ENCODE results near the gene TDRKH. TPM values are rescaled to one million over a fixed set of nuclear protein-coding genes. Genes with fewer than 3 reads are reported as not detected.
"Not testable (repeated sequence)": the region's sequence is repeated elsewhere in the genome, so short reads cannot be mapped to it uniquely, and the experiment has no call there.

Gene TDRKH
- total RNA-seq, 5 donors from 2014 or later (not counting 1 experiment from before 2014, with no cell fraction given), result 9.6 to 26.3 (median 22.1) TPM

DNA sequence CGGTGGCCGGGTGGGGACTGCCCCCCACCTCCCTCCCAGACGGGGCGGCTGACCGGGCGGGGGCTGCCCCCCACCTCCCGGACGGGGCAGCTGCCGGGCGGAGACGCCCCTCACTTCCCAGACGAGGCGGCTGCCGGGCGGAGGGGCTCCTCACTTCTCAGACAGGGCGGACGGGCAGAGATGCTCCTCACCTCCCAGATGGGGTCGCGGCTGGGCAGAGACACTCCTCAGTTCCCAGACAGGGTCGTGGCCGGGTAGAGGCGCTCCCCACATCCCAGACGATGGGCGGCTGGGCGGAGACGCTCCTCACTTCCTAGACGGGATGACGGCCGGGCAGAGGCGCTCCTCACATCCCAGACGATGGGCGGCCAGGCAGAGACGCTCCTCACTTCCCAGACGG is 21.0 kb downstream of the TDRKH start:
- H3K36me3 Mint-ChIP-seq; ATAC-seq (replicated peaks in 1 of 4); H3K27me3 ChIP-seq (replicated peaks in 1 of 2; ENCODE audit: control insufficient read depth in 2 of 2, extremely low read depth in 1 of 2, insufficient read depth in 2 of 2, low read length in 1 of 2); H3K4me3 Mint-ChIP-seq; H3K9me3 Mint-ChIP-seq; H3K4me1 Mint-ChIP-seq; H3K9me3 ChIP-seq; H3K27me3 Mint-ChIP-seq; H3K4me3 ChIP-seq (ENCODE audit: control insufficient read depth in 1 of 2, extremely low read depth in 1 of 2, low read length in 1 of 2); DNase-seq; POLR2A ChIA-PET; H3K27ac ChIP-seq (ENCODE audit: low read length); CTCF ChIA-PET; H3K4me1 ChIP-seq (ENCODE audit: control insufficient read depth in 1 of 2, extremely low read depth in 1 of 2, insufficient read depth in 2 of 2, low read length in 2 of 2); H3K27ac Mint-ChIP-seq: not testable (repeated sequence)
- H3K36me3 ChIP-seq (ENCODE audit: control insufficient read depth in 2 of 2, extremely low read depth in 1 of 2, insufficient read depth in 1 of 2, low read length in 1 of 2), result peaks cover 0 to 10% of the 10 kb centered on the region in 2 donors
- 97% methylated on average over 7 of the region's 34 CpGs for WGBS (ENCODE audit: insufficient coverage)

DNA sequence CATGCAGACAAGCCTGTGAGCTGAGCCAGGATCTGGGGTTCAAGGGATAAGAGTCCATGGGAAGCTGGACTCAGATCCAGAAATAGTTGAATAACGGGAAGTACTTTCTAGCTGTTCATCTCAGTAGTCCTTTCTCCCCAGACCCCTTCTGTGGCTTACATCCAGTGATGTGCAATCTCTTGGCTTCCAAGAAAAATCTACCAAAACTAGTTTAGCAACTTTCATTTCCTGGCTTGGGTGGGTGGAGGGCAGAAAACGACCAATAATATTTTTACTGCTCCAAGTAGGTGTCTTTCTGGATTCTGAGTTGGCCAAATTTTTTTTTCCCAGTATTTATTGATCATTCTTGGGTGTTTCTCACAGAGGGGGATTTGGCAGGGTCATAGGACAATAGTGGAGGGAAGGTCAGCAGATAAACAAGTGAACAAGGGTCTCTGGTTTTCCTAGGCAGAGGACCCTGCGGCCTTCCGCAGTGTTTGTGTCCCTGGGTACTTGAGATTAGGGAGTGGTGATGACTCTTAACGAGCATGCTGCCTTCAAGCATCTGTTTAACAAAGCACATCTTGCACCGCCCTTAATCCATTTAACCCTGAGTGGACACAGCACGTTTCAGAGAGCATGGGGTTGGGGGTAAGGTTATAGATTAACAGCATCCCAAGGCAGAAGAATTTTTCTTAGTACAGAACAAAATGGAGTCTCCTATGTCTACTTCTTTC is 21.8 kb downstream of the TDRKH start:
- DNase-seq; H3K36me3 Mint-ChIP-seq; H3K9me3 Mint-ChIP-seq; H3K27ac ChIP-seq (ENCODE audit: low read length); H3K4me3 Mint-ChIP-seq; H3K27me3 Mint-ChIP-seq; H3K27me3 ChIP-seq (replicated peaks in 1 of 2; ENCODE audit: control insufficient read depth in 2 of 2, extremely low read depth in 1 of 2, insufficient read depth in 2 of 2, low read length in 1 of 2); ATAC-seq (replicated peaks in 1 of 4); POLR2A ChIA-PET; H3K36me3 ChIP-seq (ENCODE audit: control insufficient read depth in 2 of 2, extremely low read depth in 1 of 2, insufficient read depth in 1 of 2, low read length in 1 of 2); H3K4me1 ChIP-seq (ENCODE audit: control insufficient read depth in 1 of 2, extremely low read depth in 1 of 2, insufficient read depth in 2 of 2, low read length in 2 of 2); H3K27ac Mint-ChIP-seq; H3K9me3 ChIP-seq; H3K4me3 ChIP-seq (ENCODE audit: control insufficient read depth in 1 of 2, extremely low read depth in 1 of 2, low read length in 1 of 2): not testable (repeated sequence)
- peaks cover 11 to 14% (median 11%) of the 10 kb centered on the region in 3 donors for H3K4me1 Mint-ChIP-seq
- CTCF ChIA-PET, result interaction anchor here (0.5 to 0.6 kb wide), 2 partner anchors 284 to 519 kb away, joined by 3 to 4 read pairs; no protein-coding TSS in a partner anchor
- WGBS (ENCODE audit: insufficient coverage), result 67% methylated on average over 1 of the region's 7 CpGs

DNA sequence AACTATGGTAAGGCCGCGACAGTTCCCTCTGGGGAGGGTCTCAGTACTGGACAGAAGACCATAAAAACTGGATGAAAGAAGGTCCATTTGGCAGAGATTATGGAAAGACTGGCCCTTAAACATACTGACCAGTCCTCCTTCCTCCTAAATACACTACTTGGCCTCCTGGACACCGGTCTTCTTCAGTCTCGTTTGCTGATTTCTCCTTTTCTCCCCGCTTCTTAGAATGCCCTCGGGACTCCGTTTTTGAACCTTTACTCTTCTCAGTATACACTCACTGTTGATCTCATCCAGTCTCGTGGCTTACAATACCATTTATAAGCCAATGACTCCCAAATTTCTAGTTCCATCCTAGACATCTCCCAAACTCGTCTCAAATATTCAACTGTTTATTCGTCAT is 26.3 kb downstream of the TDRKH start:
- peak overlapping the region; percentile 86 for H3K27ac ChIP-seq (ENCODE audit: low read length)
- ATAC-seq (replicated peaks in 1 of 4) (peak in 1 of 4 experiments; percentile 2), DNase-seq (no peak)
- peaks cover 10 to 11% of the 10 kb centered on the region in 2 experiments for H3K4me1 ChIP-seq (ENCODE audit: control insufficient read depth in 1 of 2, extremely low read depth in 1 of 2, insufficient read depth in 2 of 2, low read length in 2 of 2)
- peak overlapping the region; percentile 71 to 79 for H3K4me3 ChIP-seq (ENCODE audit: control insufficient read depth in 1 of 2, extremely low read depth in 1 of 2, low read length in 1 of 2)
- Mint-ChIP-seq H3K4me3 (peak overlapping the region; percentile 89 to 92 (median 90)), H3K27me3 (no peaks in the 10 kb centered on the region), H3K9me3 (no peaks in the 10 kb centered on the region), H3K4me1 (peaks cover 19 to 24% (median 21%) of the 10 kb centered on the region in 3 donors), H3K36me3 (peaks cover 26% of the 10 kb centered on the region), H3K27ac (peak overlapping the region; percentile 90 to 99)
- no peaks in the 10 kb centered on the region for H3K9me3 ChIP-seq
- ChIA-PET CTCF (interaction anchor here (0.6 to 2.6 kb wide), 4 partner anchors 26 to 692 kb away, joined by 3 to 9 read pairs (median 6); partner anchors contain the start of gene TDRKH (in 1 of the 2)), POLR2A (interaction anchor here (0.6 to 0.8 kb wide), 3 partner anchors 25 to 136 kb away, joined by 3 to 5 read pairs (median 3); no protein-coding TSS in a partner anchor)
- H3K36me3 ChIP-seq (ENCODE audit: control insufficient read depth in 2 of 2, extremely low read depth in 1 of 2, insufficient read depth in 1 of 2, low read length in 1 of 2), result peaks cover 4 to 27% of the 10 kb centered on the region in 2 donors
- 75% methylated on average over 9 of the region's 10 CpGs for WGBS (ENCODE audit: insufficient coverage)
- H3K27me3 ChIP-seq (replicated peaks in 1 of 2; ENCODE audit: control insufficient read depth in 2 of 2, extremely low read depth in 1 of 2, insufficient read depth in 2 of 2, low read length in 1 of 2), result no peaks in the 10 kb centered on the region

DNA sequence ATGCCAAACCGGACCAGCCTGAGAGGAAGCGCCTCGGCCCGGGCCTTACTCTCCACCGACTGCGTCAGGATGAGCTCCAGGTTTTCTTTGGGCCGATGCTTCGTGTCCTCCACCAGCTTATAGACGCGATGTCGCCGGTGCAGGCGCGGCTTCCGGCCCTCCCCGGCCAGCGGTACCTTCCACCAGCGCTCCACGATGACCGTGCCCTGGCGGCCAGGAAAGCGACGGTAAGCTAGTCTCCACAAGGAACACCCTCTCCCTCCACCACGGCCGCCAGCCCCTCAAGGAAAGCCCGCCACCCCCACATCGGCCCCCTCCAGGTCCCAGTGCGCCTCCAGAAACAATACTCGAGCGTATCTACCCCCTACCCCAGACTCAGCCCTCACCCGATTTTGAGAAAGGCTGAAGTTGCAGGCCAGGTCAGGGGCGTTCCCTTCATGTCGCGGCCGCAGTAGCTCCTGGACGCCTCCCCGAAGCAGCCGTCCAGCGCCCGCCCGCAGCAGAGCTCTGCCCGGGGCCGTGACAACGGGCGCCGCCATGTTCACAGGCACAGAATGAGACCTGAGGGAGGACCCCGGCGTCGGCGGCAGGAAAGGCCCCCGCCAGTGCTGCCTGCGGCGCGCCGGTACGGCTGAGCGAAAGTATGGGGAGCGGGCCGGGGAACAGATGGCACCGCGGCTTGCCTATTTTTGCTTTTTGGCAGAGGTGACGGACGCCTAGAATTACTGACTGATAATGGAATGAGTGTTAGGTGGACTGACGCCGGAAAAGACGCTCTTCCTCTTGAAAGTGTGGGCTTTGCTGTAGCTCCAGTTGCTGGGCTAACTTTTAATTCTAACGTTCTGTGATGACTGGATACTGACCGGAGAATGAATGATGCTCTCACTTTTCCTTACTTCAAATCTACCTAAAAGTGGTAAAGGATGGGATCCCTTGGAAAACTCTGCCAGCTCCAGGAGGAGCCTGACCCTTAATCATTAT is 27.1 kb downstream of the TDRKH start, which contains the start of gene MRPL9:
TSS of gene MRPL9 (minus strand) at position 556 of the 981 bp plus-strand sequence. CDS start at position 539, 17 bp downstream.
- H3K4me1 ChIP-seq (ENCODE audit: control insufficient read depth in 1 of 2, extremely low read depth in 1 of 2, insufficient read depth in 2 of 2, low read length in 2 of 2), result peaks cover 10 to 11% of the 10 kb centered on the region in 2 experiments
- no peaks in the 10 kb centered on the region for H3K9me3 ChIP-seq
- peak within 1 kb of the TSS; percentile 90 to 99 for H3K27ac Mint-ChIP-seq
- no peaks in the 10 kb centered on the region for H3K9me3 Mint-ChIP-seq
- H3K27me3 ChIP-seq (replicated peaks in 1 of 2; ENCODE audit: control insufficient read depth in 2 of 2, extremely low read depth in 1 of 2, insufficient read depth in 2 of 2, low read length in 1 of 2), result no peaks in the 10 kb centered on the region
- H3K4me1 Mint-ChIP-seq, result peaks cover 19 to 24% (median 21%) of the 10 kb centered on the region in 3 donors
- H3K4me3 Mint-ChIP-seq, result peak within 1 kb of the TSS; percentile 89 to 92 (median 90)
- peaks cover 4 to 31% of the 10 kb centered on the region in 2 donors for H3K36me3 ChIP-seq (ENCODE audit: control insufficient read depth in 2 of 2, extremely low read depth in 1 of 2, insufficient read depth in 1 of 2, low read length in 1 of 2)
- ChIA-PET POLR2A (interaction anchor here (0.6 to 0.8 kb wide), 6 partner anchors 26 to 224 kb away, joined by 3 to 5 read pairs (median 4); partner anchors contain the start of gene THEM5 (in 1 of the 2)), CTCF (interaction anchor here (0.6 to 2.6 kb wide), 4 partner anchors 27 to 691 kb away, joined by 3 to 9 read pairs (median 6); partner anchors contain the start of gene TDRKH (in 1 of the 2))
- DNase-seq, result peak; percentile 67 to 88 (median 81)
- H3K27ac ChIP-seq (ENCODE audit: low read length), result peak within 1 kb of the TSS; percentile 86
- peak within 1 kb of the TSS; percentile 71 to 79 for H3K4me3 ChIP-seq (ENCODE audit: control insufficient read depth in 1 of 2, extremely low read depth in 1 of 2, low read length in 1 of 2)
- no peaks in the 10 kb centered on the region for H3K27me3 Mint-ChIP-seq
- peaks cover 26% of the 10 kb centered on the region for H3K36me3 Mint-ChIP-seq
- WGBS (ENCODE audit: insufficient coverage), result under 1% methylated on average over 61 of the region's 68 CpGs
- peak; percentile 99 to 100 (median 100) for ATAC-seq (replicated peaks in 1 of 4)

DNA sequence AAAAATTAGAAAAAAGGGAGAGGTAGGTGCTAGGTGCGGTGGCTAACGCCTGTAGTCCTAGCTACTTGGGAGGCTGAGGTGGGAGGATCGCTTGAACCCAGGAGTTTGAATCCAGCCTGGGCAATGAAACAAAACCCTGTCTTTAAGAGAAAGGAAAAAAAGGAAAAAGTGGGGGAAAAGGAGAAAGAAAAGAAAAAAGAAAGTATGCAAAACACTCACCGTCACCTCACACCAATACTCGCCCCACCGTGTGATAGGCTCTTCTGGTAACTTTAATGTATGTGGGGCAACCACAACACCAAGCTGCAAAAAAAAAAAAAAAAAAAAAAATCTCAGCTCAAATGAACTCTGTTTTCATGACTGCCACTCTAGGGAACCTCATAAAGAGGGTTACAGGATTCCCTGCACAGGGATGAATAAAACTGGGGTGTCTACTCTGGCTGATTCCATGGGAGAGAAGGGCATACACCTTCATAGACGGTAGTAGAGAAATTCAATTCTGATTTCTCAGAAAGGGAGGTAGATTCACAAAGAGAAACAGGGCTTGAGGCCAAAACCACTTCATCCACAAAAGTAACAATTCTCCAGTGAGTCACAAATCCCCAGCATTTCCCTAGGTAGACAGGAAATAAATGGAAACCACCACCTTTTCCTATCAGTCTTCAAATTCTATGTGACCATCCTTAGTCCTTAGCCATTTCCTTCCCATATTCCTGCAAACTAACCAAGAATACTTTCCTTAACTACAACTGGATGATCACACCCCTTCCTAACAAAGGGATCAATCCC is 29.5 kb downstream of the TDRKH start:
- Mint-ChIP-seq H3K4me3 (peak overlapping the region in 2 of 3 donors; percentile 28 to 31), H3K27ac (peak overlapping the region in 1 of 2 donors; percentile 39), H3K36me3 (peaks cover 36% of the 10 kb centered on the region), H3K9me3 (no peaks in the 10 kb centered on the region), H3K4me1 (peaks cover 19 to 28% (median 21%) of the 10 kb centered on the region in 3 donors), H3K27me3 (no peaks in the 10 kb centered on the region)
- ChIA-PET POLR2A (interaction anchor here (0.6 kb wide), 3 partner anchors 11 to 239 kb away, joined by 4 to 7 read pairs (median 5); no protein-coding TSS in a partner anchor), CTCF (no interaction called here)
- ATAC-seq (replicated peaks in 1 of 4) (no peak), DNase-seq (no peak)
- 100% methylated on average over 3 of the region's 7 CpGs for WGBS (ENCODE audit: insufficient coverage)
- H3K4me1 ChIP-seq (ENCODE audit: control insufficient read depth in 1 of 2, extremely low read depth in 1 of 2, insufficient read depth in 2 of 2, low read length in 2 of 2), result peaks cover 10 to 11% of the 10 kb centered on the region in 2 experiments
- H3K36me3 ChIP-seq (ENCODE audit: control insufficient read depth in 2 of 2, extremely low read depth in 1 of 2, insufficient read depth in 1 of 2, low read length in 1 of 2), result peaks cover 4 to 38% of the 10 kb centered on the region in 2 donors
- no peaks in the 10 kb centered on the region for H3K27me3 ChIP-seq (replicated peaks in 1 of 2; ENCODE audit: control insufficient read depth in 2 of 2, extremely low read depth in 1 of 2, insufficient read depth in 2 of 2, low read length in 1 of 2)
- H3K4me3 ChIP-seq (ENCODE audit: control insufficient read depth in 1 of 2, extremely low read depth in 1 of 2, low read length in 1 of 2), result no peak overlapping the region
- H3K27ac ChIP-seq (ENCODE audit: low read length), result no peak overlapping the region
- H3K9me3 ChIP-seq, result no peaks in the 10 kb centered on the region
